NOMO-1 treated with DMSO at 0.1 percent for 48 hours (cell line): ENCODE measurements around the gene ARMH4.

ENCODE experiments used
- DNase-seq: peaks from one replicate; lab custom pipeline; 2025; ENCODE audit not compliant: unreplicated experiment; lab: John Stamatoyannopoulos, UW

Gene ARMH4

DNA sequence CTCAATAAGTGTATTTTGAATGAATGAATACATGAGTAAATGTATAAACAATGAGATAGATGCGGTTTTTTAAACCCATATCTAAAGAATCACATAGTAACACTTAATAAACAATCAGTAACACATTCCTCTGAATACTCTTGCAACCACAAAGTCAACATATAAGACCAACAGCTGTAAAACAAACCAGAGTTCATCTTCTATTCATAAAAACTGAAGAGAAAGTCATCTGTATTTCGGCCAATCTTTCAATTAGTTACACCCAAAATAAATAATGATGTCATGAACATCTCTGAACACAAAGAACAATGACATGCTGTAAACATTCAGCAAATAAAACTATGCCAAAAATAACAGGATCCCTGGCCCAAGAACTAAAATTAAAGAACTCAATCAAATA lies 47.2 kb downstream of the ARMH4 start:
- no peak for DNase-seq

- DNase-seq: no peak
Measured at GRCh38 chr14:58100735-58101368, 51.2 kb downstream of the ARMH4 start.

DNA sequence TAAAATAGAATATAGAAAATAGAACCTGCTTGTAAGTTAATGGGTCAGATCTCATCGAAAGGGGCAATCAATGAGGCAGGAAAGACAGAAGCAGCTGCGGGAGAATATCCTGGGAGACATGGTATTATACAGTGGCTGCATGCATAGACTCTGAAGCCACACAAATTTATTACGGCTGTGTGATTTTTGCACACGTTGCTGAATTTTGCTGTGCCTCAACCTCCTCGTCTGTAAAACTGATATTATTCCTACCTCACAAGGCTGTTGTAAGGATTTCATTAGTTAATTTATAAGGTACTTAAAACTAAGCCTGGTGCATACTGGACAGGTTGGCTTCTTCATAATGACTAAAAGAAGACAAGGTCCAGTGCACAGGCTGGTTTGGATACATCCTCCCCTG lies 52.3 kb downstream of the ARMH4 start:
- no peak for DNase-seq

DNA sequence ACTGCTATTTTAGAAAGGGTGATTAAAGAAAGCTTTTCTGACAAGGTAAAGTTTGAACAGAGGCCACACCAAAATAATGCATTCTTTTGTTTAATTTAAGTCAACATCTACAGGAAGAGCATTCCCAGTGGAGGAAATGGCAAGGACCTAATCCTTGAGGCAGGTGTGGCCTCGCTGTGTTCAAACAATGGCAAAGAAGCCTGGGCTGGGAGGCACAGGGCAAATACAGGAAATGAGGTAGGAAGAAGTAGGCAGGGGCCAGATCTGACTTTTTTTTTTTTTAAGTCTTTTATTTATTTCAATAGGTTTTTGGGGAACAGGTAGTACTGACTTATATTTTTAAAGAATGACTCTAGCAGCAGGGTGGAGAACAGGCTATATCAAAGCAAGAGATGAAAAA lies 53.5 kb downstream of the ARMH4 start:
- DNase-seq: no peak

- no peak for DNase-seq
Measured at GRCh38 chr14:58096731-58097130, 55.3 kb downstream of the ARMH4 start.

- DNase-seq: no peak
Measured at GRCh38 chr14:58091883-58092630, 60.0 kb downstream of the ARMH4 start.

GRCh38 chr14:58089612-58090011 lies 62.4 kb downstream of the ARMH4 start:
- DNase-seq: no peak

DNA sequence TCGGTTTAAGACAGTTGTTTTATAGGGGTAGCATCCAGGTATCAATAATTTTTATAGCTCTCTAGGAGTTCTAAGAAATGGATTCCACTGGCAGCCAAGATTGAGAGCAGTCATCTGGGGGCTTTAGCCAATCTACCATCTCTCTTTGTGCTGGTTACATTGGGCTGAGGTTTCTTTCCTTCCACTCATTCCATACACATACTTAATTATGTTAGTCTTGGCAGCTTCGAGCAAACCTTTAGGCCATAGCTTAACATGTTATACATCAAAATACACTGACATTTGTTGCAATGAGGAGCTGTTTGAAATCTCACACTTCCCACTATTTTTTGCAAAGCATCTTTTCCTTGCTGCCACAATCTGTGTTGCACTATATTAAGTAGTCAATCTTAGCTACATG lies 63.1 kb downstream of the ARMH4 start:
- no peak for DNase-seq

- no peak for DNase-seq
Measured at GRCh38 chr14:58085877-58086276, 66.1 kb downstream of the ARMH4 start.

- DNase-seq: no peak
Measured at GRCh38 chr14:58082491-58083098, 69.4 kb downstream of the ARMH4 start.

GRCh38 chr14:58082011-58082410 lies 70.0 kb downstream of the ARMH4 start:
- DNase-seq: no peak

- no peak for DNase-seq
Measured at GRCh38 chr14:58078471-58078870, 73.5 kb downstream of the ARMH4 start.

DNA sequence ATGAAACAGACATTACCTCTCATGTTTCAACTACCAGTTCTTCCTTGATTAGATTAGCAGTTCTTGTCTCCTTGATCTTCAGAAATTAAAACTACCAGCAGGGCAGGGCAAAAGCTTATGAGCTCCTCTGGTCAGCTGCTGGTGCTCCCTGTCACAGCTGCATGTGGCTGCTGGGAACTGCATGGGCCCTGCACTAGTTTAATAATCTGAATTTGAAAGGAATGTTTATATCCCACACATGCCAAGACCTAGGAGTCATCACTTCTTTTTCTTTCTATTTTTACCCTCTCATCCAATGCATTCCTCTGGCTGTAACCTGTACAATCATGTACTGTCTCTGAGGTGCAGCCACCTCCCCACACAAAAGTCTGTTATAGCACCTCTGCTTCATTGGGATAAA lies 73.9 kb downstream of the ARMH4 start:
- no peak for DNase-seq

- DNase-seq: no peak
Measured at GRCh38 chr14:58077621-58078020, 74.4 kb downstream of the ARMH4 start.

- DNase-seq: no peak
Measured at GRCh38 chr14:58073516-58073915, 78.5 kb downstream of the ARMH4 start.

DNA sequence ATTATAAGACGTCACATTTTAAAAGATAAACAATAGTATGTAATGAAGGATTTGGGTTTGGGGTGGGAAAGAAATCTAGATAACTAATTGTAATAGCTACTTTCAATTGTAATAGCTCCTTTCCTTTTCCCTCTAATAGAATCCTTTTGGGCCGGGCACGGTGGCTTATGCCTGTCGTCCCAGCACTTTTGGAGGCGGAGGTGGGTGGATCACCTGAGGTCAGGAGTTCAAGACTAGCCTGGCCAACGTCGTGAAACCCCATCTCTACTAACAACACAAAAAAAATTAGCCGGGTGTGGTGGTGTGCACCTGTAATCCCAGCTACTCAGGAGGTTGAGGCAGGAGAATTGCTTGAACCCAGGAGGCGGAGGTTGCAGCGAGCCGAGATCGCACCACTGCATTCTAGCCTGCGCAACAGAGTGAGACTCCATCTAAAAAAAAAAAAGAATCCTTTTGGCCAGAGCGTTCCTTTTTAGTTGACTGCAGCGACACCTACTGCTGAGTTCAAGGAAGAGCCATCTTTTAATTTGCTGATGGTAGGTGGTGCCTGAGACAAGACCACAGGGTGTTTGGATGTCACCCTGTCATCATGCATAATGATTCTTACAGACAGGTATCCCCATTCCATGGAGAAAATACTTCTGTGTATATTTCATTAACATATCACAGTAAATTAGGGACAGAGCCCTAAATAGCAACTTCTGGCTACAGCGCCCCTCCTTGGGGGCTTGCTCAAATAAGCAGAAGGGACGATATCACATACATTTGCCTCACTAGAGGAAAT lies 79.5 kb downstream of the ARMH4 start:
- DNase-seq: peak; percentile 54

GRCh38 chr14:58071341-58071740 lies 80.7 kb downstream of the ARMH4 start:
- no peak for DNase-seq

GRCh38 chr14:58068306-58068705 lies 83.7 kb downstream of the ARMH4 start:
- DNase-seq: no peak

DNA sequence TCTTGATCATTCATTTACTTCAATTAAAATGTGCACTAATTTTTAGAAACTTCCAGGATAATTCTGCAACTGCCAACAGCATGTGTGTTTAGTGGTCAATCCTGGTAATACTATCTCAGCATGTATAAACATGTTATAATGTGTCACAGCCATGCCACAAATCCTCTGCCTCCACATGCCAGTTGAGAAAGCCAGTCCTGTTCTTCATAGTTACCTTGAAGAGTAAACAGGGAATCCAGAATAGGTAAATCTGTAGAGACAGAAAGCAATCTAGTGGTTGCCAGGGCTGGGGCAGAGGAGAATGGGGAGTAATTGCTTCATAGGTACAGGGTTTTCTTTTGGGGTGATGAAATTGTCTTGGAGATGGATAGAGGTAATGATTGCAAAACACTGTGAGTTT lies 85.9 kb downstream of the ARMH4 start:
- no peak for DNase-seq

DNA sequence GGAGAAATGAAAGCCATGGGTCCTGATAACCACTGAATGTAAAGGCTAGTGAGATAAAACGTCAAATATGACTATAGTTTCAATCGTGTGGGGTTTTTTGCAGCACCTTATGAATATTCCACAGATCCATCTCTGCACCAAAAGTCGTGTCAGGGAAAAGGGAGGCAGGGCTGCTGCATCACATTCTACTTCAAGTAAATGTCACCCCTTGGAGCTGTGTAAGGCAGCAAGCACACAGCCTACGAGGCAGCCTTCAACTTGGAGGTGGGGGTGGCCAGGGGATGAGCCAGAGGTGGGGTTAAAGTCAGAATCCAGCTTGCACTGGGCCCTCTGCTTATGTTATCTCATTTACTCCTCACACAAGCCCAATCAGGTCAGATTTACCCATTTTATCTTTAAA lies 90.4 kb downstream of the ARMH4 start:
- no peak for DNase-seq

- DNase-seq: no peak
Measured at GRCh38 chr14:58060898-58061297, 91.1 kb downstream of the ARMH4 start.

DNA sequence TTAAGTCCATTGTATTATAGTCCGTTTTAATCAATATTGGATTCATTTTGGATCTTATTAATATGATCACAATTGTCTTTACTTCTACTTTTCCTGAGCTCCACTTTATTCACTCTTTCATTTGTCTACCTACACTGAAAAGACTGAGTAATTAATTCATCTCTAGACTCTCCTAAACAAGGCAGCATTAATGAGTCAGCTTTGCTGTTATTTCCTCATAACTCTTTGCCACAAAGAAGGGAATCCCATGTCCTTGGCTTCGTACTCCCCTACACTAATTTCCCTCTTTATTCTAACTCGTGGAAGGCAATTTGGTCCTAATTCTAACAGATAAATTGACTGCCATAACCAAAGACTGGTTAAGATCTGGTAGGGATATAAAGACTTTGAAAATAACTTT lies 91.9 kb downstream of the ARMH4 start:
- no peak for DNase-seq
